CD14-positive monocyte (primary cell): ENCODE measurements around the gene OVOL3. TPM values are rescaled to one million over a fixed set of nuclear protein-coding genes. Genes with fewer than 3 reads are reported as not detected.
A peak's percentile ranks its signal among the peaks of the same experiment; 100 is the strongest.

Source experiments
- DNase-seq, 3 donors: peaks; one replicate each; pipeline ENCODE4 v3.0.0-alpha.2; 2011 to 2022
- H2AFZ ChIP-seq: 2 replicates; pipeline ENCODE4 v1.6.0; 2012; ENCODE audit warnings: mild to moderate bottlenecking, low read depth, low read length, inconsistent platforms; ENCODE audit not compliant: insufficient read depth, poor library complexity, severe bottlenecking
- H3K27ac ChIP-seq, 2 donors: 1 replicate in 1 of 2; 2 replicates in 1 of 2; pipeline ENCODE4 v1.5.1; 2012 to 2013; ENCODE audit warnings: low read length in 2 of 2, control low read depth in 1 of 2, inconsistent platforms in 1 of 2, low read depth in 1 of 2, mild to moderate bottlenecking in 1 of 2
- H3K27me3 ChIP-seq, 2 donors: one replicate each; pipeline versions ENCODE4 v1.6.0 to v1.6.1; 2011 to 2013; ENCODE audit warnings: low read length in 2 of 2; ENCODE audit not compliant: control insufficient read depth in 2 of 2, insufficient read depth in 2 of 2
- H3K36me3 ChIP-seq, 2 donors: replicated peaks in 1 of 2; 1 replicate in 1 of 2; 2 replicates in 1 of 2; pipeline versions ENCODE4 v1.5.1 to v1.6.1; 2012 to 2013; ENCODE audit warnings: low read length in 2 of 2, control low read depth in 1 of 2, inconsistent platforms in 1 of 2, mild to moderate bottlenecking in 1 of 2; ENCODE audit not compliant: insufficient read depth in 2 of 2, control insufficient read depth in 1 of 2
- H3K4me1 ChIP-seq, 2 donors: 1 replicate in 1 of 2; 2 replicates in 1 of 2; pipeline versions ENCODE4 v1.5.1 to v1.6.1; 2012 to 2013; ENCODE audit warnings: low read length in 2 of 2, control low read depth in 1 of 2, inconsistent platforms in 1 of 2, mild to moderate bottlenecking in 1 of 2, moderate library complexity in 1 of 2; ENCODE audit not compliant: insufficient read depth in 2 of 2, control insufficient read depth in 1 of 2
- H3K4me2 ChIP-seq: replicated peaks from 2 replicates; pipeline ENCODE3; 2012; ENCODE audit warnings: low read length, moderate library complexity, mild to moderate bottlenecking; ENCODE audit not compliant: poor library complexity, severe bottlenecking; ENCODE audit errors: extremely low read depth
- H3K4me3 ChIP-seq, 3 experiments: fragments of 200-600 bp in 1 of 3; sonication (generic) in 1 of 3; replicated peaks in 1 of 3; 1 replicate in 2 of 3; 2 replicates in 1 of 3; pipeline ENCODE4 v1.5.1; 2011 to 2013; ENCODE audit warnings: low read length in 3 of 3, mild to moderate bottlenecking in 3 of 3, control low read depth in 2 of 3, low read depth in 2 of 3, inconsistent platforms in 1 of 3, moderate library complexity in 1 of 3
- H3K79me2 ChIP-seq: 2 replicates; pipeline ENCODE4 v1.6.0; 2012; ENCODE audit warnings: mild to moderate bottlenecking, control low read depth, inconsistent platforms, low read length, moderate library complexity; ENCODE audit not compliant: insufficient read depth
- H3K9ac ChIP-seq: 2 replicates; pipeline ENCODE4 v1.6.0; 2017; ENCODE audit warnings: low read length, mild to moderate bottlenecking; ENCODE audit not compliant: insufficient read depth, poor library complexity, severe bottlenecking
- H3K9me3 ChIP-seq, 2 donors: replicated peaks in 1 of 2; 1 replicate in 1 of 2; 2 replicates in 1 of 2; pipeline versions ENCODE4 v1.5.1 to v1.6.1; 2012 to 2013; ENCODE audit warnings: low read length in 2 of 2, control low read depth in 1 of 2; ENCODE audit not compliant: control insufficient read depth in 1 of 2, insufficient read depth in 1 of 2
- H4K20me1 ChIP-seq: 2 replicates; pipeline ENCODE4 v1.6.0; 2012; ENCODE audit warnings: mild to moderate bottlenecking, low read length, control low read depth, moderate library complexity; ENCODE audit not compliant: insufficient read depth
- H3K27ac Mint-ChIP-seq, 7 donors: one replicate each; pipeline ENCODE4 v1.8.0; 2020; ENCODE audit warnings: mild to moderate bottlenecking in 7 of 7, mixed read lengths in 7 of 7, moderate library complexity in 6 of 7, inconsistent platforms in 2 of 7
- H3K27me3 Mint-ChIP-seq, 3 donors: one replicate each; pipeline ENCODE4 v1.8.0; 2021 to 2022; ENCODE audit warnings: low read depth in 3 of 3, mild to moderate bottlenecking in 3 of 3, mixed read lengths in 3 of 3, moderate library complexity in 3 of 3, inconsistent platforms in 1 of 3
- H3K36me3 Mint-ChIP-seq, 2 donors: one replicate each; pipeline ENCODE4 v1.8.0; 2020; ENCODE audit warnings: mixed read lengths in 2 of 2, inconsistent platforms in 1 of 2, mild to moderate bottlenecking in 1 of 2
- H3K4me1 Mint-ChIP-seq: one replicate; pipeline ENCODE4 v1.8.0; 2020; ENCODE audit warnings: mild to moderate bottlenecking, mixed read lengths
- H3K4me3 Mint-ChIP-seq, 2 donors: one replicate each; pipeline ENCODE4 v1.8.0; 2020; ENCODE audit warnings: mild to moderate bottlenecking in 2 of 2, mixed read lengths in 2 of 2, moderate library complexity in 1 of 2
- H3K9me3 Mint-ChIP-seq, 7 donors: one replicate each; pipeline ENCODE4 v1.8.0; 2020 to 2022; ENCODE audit warnings: mixed read lengths in 7 of 7, mild to moderate bottlenecking in 6 of 7, moderate library complexity in 6 of 7, inconsistent platforms in 2 of 7
- CTCF ChIP-seq: fragments of 200-600 bp; IDR thresholded peaks from one replicate; pipeline ENCODE4 v1.8.0; 2022; ENCODE audit warnings: antibody characterized with exemption, mild to moderate bottlenecking
- WGBS: methylation state at CpG from one replicate; pipeline ENCODE4 v1.1.5; 2013; ENCODE audit warnings: missing lambda C conversion rate; ENCODE audit not compliant: insufficient coverage; 5-methylcytosine and 5-hydroxymethylcytosine counted together
- intact Hi-C, 2 donors: fragments of 100-400 bp; cut with micrococcal nuclease; formaldehyde crosslinking; loops; one replicate each; pipeline versions ENCODE4 v1.15.0 to v1.15.1; 2023
- polyA plus RNA-seq, 3 donors: library from polyadenylated mRNA; depleted of rRNA in 1 of 3; unstranded in 2 of 3; stranded (reverse) in 1 of 3; fragments of 300-500 nt in 2 of 3; fragments of >200 nt in 1 of 3; fragmentation: Illumina TruSeq in 2 of 3; gene quantifications; 1 replicate in 2 of 3; 2 replicates in 1 of 3; pipeline ENCODE4 v1.2.3, GENCODE V29; 2012 to 2021

OVOL3 gene
- polyA plus RNA-seq, 3 donors: not detected

- DNase-seq: peak in 2 of 3 donors; percentile 13 to 20
- no peak for TF ChIP-seq CTCF
- peak overlapping the region; percentile 98 to 99 for H3K4me3 Mint-ChIP-seq
Observed at GRCh38 chr19:36140304-36141038, 29.5 kb downstream of the OVOL3 start.

GRCh38 chr19:36141039-36141927, 30.3 kb downstream of the OVOL3 start:
- Mint-ChIP-seq H3K4me3 (peak overlapping the region; percentile 98 to 99), H3K27ac (peak overlapping the region; percentile 85 to 98 (median 93)), H3K36me3 (peaks cover 41 to 43% of the 10 kb centered on the region in 2 donors), H3K9me3 (peaks cover 0 to 4% (median 0%) of the 10 kb centered on the region in 7 donors), H3K27me3 (peaks cover 0 to 5% (median 3%) of the 10 kb centered on the region in 3 donors), H3K4me1 (peaks cover 25% of the 10 kb centered on the region)
- intact Hi-C loops: loop anchor here in 1 of 2 donors (2.0 to 10.0 kb wide), 3 partner anchors 14 to 396 kb away; partner anchors contain the start of genes IGFLR1, LIN37, POLR2I and PSENEN
- H3K79me2 ChIP-seq: peaks cover 37% of the 10 kb centered on the region
- H4K20me1 ChIP-seq: peaks cover 47% of the 10 kb centered on the region
- DNase-seq: peak; percentile 74 to 82 (median 81)
- H3K27ac ChIP-seq: peak overlapping the region; percentile 90 to 98
- peak overlapping the region; percentile 92 to 100 (median 96) for H3K4me3 ChIP-seq
- no peak for TF ChIP-seq CTCF
- peaks cover 32 to 43% of the 10 kb centered on the region in 2 donors for H3K36me3 ChIP-seq
- peaks cover 28 to 42% of the 10 kb centered on the region in 2 donors for H3K4me1 ChIP-seq
- peak overlapping the region; percentile 94 for H3K9ac ChIP-seq
- peak overlapping the region; percentile 99 for H3K4me2 ChIP-seq
- H3K27me3 ChIP-seq: no peaks in the 10 kb centered on the region
- H3K9me3 ChIP-seq: no peaks in the 10 kb centered on the region
- H2AFZ ChIP-seq: peak overlapping the region; percentile 49
- 40% methylated on average over 25 of the region's 42 CpGs for WGBS

More at GRCh38 chr19:36140304-36141038, 29.5 kb downstream of the OVOL3 start:
- H3K27me3 Mint-ChIP-seq: peaks cover 0 to 9% (median 3%) of the 10 kb centered on the region in 3 donors
- Histone ChIP-seq H3K4me3 (peak overlapping the region; percentile 92 to 100 (median 96)), H4K20me1 (peaks cover 39% of the 10 kb centered on the region), H3K9me3 (no peaks in the 10 kb centered on the region), H3K27ac (peak overlapping the region; percentile 90 to 98), H3K79me2 (peaks cover 31% of the 10 kb centered on the region), H3K4me2 (peak overlapping the region; percentile 99), H3K36me3 (peaks cover 24 to 35% of the 10 kb centered on the region in 2 donors), H2AFZ (peak overlapping the region; percentile 49), H3K9ac (peak overlapping the region; percentile 94), H3K27me3 (no peaks in the 10 kb centered on the region), H3K4me1 (peaks cover 28 to 44% of the 10 kb centered on the region in 2 donors)
- H3K4me1 Mint-ChIP-seq: peaks cover 30% of the 10 kb centered on the region
- H3K27ac Mint-ChIP-seq: peak overlapping the region; percentile 96 to 99 (median 98)
- 0% methylated on average over 18 of the region's 31 CpGs for WGBS
- H3K9me3 Mint-ChIP-seq: peaks cover 0 to 4% (median 0%) of the 10 kb centered on the region in 7 donors
- intact Hi-C loops: loop anchor here in 1 of 2 donors (2.0 to 10.0 kb wide), 3 partner anchors 14 to 396 kb away; partner anchors contain the start of genes IGFLR1, LIN37, POLR2I and PSENEN
- peaks cover 33 to 35% of the 10 kb centered on the region in 2 donors for H3K36me3 Mint-ChIP-seq
